ENCODE measurements around the gene PERP. TPM values are rescaled to one million over a fixed set of nuclear protein-coding genes. Genes with fewer than 3 reads are reported as not detected.
"Not testable (repeated sequence)": the region's sequence is repeated elsewhere in the genome, so short reads cannot be mapped to it uniquely, and the experiment has no call there.

The PERP gene
- total RNA-seq, 1 donor from 2014 or later, result 24.0 TPM

DNA sequence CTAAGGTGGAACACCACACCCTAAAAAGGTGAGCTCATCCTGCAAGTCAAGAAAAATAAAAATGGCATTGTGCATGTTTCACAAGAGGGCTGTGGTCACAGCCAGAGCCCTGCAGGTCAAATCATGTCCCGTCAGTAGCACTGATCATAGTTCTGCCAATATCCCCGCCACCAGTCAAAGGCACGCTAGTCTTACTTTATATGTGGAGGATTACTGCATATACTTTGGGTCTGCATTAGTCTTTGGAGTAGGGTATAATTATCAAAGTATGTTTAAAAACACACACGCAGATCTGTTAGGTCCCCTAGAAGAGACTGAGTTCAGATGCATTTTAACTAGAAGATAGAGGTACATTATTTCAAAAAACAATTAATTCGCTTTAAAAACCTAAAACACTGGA is 1.8 kb downstream of the PERP start:
- DNase-seq (ENCODE audit: low read depth in 2 of 2), result no peak

DNA sequence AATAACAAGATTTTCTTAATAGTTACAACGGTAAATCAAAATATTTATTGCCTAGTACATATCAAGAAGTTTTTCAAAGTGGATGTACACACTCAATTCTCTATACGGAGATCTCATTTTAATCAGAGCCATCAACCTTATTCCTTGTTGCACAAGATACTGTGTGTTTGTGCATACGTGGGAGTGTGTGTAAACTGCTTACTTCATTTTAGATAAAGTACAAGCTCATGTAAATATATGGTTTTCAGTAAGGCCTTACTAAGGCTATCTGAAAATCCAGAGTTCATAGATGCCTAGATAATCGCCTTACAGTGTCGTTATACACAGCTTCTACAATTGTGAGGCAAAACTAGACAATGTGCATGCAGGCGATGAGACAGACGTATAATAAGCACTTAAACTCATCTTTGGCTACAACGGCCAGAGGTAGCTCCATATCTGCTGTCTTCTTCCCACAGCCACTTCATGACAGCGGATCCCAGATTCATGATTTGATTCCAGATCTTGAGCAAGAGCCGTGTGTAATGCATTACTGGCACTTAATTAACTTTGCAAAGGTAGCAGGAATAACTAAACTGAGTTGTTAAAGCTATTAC is 2.5 kb downstream of the PERP start:
- no peak for DNase-seq (ENCODE audit: low read depth in 2 of 2)

DNA sequence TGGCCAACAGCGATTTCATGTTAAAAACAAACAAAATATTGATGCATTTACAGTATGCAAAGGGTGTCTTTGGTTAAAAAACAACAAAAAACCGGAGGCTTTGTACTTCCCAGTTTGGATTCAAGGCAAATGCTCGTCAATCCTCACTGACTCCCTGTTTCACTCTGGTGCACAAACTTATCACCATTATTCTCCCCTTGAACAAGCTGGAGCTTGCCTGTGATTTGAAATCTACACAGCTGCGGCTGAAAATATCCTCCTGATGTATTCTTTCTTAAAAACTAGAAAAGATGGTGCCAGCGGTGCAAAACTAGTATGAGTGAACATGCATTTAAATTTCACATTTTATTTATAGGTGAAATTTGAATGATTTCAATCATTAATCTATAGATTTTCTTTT is 3.3 kb downstream of the PERP start:
- no peak for DNase-seq (ENCODE audit: low read depth in 2 of 2)

DNA sequence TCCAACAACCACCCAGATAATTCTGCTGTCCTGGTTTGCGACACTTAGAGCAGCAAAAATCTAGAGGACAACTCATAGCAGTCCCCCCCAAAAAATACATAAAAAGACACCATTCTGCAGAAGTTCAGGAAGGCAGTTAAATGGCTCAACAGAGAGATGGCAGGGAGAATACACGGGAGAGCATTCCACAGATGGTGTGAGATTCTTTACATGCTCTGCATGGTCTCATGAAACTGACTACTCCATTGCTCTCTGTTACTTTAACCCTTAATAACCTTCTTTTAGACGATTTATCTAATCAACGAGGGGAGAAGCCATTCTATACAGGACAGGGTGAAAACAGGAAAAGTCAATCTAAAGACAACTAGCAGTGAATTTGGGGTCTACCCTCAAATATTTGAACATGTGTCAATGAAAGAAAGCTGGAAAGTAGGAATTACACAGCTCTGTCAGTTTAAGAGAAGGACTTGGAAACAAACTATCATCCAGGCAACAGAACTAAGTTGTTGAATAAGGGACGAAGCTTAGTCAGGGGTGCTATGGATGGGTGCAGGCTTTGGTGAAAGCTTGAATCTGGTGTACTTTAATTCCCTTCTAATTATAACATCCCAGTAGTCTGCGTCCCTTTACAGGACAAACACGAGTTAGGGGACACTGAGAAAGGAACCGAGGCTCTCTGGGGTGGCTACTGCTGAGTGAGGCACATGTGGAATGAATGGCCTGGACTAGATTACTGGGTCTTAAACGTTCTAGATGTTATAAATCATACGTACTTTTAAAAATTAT is 5.1 kb downstream of the PERP start:
- no peak for DNase-seq (ENCODE audit: low read depth in 2 of 2)

DNA sequence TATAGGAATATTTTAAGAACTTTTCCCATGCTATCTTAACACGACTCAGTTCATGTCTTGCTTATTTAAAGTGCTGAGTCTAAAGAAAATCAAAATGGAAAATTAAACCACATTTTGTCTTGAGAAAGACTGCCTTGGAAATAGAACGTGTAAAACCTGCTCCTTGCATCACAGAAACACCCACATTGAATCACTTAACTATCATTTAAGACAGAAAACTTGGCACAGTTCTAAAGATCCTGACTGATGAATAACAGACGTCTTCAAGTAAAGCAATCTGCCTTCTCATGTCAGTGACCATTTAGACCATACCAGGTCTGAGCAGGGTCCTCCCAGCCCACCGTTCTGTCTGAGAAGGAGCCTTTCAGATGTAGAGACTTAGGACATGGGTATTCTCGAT is 7.4 kb downstream of the PERP start:
- DNase-seq (ENCODE audit: low read depth in 2 of 2), result no peak

DNA sequence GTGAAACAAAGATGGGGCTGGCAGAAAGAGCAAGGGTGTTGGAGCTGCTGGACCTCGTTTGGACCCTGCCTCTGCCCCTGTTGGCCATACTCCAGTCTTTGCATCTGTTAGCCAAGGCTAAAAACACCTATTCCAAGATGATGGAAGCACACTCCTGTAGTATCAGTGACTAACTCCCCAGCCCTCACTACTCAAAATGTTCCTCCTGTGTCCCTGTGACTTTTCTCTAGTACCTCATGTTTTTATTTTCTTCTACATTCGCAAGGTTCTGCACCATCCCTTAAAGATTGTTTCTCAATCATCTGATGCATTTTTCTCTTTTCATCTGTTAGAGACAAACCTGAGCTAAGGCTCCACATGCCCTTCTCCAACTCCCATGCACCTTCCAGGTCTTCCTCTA is 8.9 kb downstream of the PERP start:
- no peak for DNase-seq (ENCODE audit: low read depth in 2 of 2)

DNA sequence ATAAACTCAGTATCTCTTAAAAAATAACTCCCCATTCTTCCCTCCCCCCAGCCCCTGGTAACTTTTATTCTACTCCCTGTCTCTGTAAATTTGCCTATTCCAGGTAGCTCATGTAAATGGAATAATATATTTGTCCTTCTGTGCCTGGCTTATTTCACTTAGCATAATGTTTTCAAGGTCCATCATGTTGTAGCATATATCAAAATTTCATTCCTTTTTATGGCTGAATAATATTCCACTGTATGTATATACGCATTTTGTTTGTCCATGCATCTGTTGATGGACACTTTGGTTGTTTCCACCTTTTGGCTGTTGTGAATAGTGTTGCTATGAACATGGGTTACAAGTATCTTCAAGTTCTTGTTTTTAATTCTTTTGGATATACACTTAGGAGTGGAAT is 13.0 kb downstream of the PERP start:
- no peak for DNase-seq (ENCODE audit: low read depth in 2 of 2)

DNA sequence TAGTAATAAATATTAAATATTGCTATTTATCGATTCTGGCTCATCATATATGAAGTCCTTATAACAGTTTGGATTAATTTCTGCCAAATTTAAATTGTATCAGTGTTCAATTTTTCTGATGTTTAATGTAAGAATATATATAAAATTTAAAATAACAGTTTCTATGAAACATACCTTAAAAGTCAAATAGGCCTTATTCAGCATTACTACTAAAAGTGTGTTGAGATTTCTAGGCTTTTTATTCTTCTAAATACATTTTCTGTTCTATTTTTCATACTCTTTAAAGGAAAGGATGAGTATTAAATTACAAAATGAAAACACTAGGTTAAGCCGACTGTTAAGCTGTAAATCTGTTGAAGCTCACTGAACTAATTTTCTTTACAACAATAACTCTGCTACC is 13.6 kb downstream of the PERP start:
- no peak for DNase-seq (ENCODE audit: low read depth in 2 of 2)

DNA sequence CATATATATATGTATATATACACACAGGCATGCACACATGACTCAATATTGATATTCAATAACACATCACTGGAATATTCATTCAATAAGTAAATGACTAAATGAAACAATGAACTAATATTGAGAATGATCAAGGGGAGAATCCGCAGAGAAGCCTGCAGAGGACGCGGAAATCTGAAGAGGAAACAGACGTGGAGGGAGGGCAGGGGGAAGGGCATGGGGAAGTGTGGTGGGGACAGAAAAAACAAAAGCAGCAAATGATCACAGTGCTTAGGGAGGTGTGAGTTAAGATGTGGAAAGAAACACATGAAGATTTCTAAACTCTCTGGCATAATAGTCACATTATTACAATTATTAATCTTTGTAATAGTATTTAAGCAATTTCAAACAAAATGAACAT is 14.5 kb downstream of the PERP start:
- DNase-seq (ENCODE audit: low read depth in 2 of 2), result no peak

DNA sequence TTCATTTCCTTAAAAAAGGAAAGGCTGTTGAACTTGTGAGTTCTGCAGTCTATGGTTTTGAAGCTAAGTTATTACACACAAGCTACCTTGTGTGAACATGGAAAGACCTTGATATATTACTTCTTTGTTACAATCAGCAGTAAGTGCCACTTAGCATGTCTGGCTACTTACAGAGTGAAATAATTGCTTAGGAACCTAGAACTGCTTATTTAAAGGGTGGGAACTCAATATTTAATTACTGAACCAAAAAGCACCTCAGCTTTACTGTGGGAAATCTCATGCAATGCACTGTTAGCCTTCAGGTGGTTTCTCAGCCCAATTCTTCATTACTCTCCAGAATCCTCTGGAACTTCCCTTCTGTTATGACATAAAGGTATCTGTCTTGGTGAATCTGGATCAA is 17.9 kb downstream of the PERP start:
- DNase-seq (ENCODE audit: low read depth in 2 of 2), result peak in 1 of 2 donors; percentile 12

DNA sequence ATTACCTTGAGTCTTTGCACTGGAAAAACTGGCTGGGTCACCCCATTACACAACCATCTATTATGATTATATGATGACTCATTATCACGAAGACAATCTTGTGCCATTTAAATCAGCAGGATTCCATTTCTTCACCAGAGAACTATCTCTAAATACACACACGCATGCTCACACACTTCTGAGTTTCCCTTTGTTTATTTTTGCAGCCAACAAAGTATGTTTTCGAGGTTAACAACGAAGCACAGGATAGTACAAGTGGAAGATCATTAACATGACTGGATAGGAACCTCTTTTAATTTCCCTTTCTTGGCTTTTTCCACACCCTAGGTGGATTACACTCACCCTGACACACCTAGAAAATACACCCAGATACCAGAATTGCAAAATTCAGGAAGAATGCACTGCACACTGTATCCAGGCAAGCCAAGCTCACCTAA is 18.9 kb downstream of the PERP start:
- peak; percentile 63 to 76 for DNase-seq (ENCODE audit: low read depth in 2 of 2)

DNA sequence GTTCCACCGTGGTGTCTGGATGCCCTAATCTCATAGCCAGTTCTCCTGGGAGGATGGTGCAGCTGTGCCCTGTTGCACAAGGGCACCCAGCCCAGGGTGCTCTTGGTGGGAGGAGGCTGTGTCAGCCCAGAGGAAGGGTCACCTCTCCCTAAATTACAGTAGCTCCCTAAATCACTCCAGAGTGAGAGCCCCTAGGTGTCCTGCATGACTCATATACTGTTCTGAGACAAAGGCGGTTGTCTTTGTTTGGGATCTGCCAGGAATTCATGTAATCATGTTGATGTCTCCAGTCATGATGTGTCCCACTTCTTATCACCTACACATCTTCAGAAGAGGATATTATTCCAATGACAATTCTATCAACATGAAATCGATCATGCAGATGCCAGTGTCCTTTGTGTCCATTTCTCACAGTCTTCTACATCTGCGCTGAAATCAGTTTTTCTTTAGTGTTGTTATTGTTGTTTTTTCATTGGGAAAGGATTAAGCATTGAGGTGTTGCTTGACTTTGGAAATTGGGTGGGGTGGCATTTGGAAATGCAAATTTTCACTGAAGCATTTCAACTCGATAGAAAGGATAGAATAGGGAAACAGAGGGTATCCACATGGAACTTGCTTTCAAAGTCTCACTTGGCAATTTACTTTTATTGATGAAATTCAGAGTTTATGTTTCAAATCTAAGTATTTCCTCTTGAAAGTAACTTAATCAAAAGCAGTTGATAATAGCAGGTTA is 19.5 kb downstream of the PERP start:
- peak in 1 of 2 donors; percentile 5 for DNase-seq (ENCODE audit: low read depth in 2 of 2)

DNA sequence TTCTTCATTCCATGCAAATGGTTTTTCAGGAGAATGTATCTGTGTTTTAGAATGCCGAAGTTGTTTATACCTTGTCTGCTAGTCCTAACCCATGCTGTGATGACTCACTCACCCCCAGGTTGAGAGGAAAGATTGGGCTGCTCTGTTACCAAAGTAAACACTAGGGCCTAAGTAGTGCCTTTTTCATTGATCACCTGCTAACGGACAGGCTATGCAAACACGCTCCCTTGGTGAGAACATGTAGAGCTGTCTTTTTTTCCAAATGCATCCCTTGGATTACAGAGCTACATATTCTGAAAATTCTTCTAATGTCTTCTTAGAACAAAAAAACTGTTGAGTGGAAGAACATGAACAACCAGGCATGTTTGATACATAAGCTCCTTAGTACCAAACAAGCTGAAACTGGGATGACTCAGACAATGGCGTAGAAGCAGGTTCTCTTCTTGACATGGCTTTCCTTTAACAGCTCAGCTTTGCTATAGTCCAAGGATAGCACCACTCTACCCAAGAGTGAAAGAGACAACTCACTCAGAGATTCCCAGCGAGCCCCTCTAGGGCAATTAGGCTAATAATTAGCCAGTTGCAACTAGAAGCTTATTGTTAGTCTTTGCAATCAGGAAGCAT is 20.5 kb downstream of the PERP start:
- peak; percentile 20 to 31 for DNase-seq (ENCODE audit: low read depth in 2 of 2)

DNA sequence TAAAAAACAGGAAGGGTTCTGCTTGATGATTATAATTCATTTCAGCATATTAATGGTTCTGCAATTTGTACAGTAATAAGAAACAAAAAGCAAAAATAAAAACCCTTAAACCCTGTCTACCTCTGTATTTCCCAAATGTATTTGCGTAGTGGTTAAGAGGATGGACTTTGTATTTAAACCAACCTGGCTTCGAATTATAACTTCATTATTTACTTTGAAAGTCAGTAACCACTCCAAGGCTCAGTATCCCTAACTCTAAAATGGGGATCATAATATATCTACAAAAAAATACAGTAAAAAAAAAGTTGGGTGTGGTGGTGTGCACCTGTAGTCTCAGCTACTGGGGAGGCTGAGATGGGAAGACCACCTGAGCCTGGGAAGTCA is 21.4 kb downstream of the PERP start:
- no peak for DNase-seq (ENCODE audit: low read depth in 2 of 2)

DNA sequence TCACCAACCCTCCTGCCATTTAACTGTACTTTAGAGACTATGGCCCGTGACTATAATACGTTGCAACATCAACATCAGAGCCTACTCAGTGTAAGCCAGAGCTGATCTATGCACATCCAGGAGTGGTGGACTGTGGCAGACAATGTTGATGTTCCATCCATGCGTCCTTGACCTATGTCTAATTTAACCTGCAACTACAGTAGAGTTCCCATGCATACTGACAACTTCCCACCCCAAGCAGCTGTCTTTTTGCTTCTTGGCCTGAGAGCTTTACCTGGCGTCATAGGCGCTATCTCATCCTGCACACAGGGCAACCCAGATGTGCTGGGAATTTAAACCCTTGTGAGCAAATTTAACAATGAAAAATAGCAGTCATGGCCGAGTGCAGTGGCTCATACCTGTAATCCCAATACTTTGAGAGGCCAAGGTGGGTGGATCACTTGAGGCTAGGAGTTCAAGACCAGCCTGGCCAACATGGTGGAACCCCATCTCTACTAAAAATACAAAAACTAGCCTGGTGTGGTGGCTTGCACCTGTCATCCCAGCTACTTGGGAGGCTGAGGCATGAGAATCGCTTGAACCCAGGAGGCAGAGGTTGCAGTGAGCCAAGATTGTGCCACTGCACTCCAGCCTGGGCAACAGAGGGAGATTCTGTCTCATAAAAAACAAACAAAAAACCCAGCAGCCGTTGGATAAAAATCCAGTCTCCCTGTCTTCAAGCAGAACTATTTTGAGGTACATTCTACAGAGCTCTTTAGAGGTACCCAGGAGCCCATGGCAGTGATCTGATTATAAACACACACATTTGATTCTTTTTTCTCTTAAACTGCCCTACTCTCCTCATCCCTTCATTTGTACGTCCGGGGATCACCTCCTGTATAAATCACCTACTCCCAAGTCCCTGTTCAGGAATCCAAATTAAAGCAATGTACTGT is 22.0 kb downstream of the PERP start:
- no peak for DNase-seq (ENCODE audit: low read depth in 2 of 2)

DNA sequence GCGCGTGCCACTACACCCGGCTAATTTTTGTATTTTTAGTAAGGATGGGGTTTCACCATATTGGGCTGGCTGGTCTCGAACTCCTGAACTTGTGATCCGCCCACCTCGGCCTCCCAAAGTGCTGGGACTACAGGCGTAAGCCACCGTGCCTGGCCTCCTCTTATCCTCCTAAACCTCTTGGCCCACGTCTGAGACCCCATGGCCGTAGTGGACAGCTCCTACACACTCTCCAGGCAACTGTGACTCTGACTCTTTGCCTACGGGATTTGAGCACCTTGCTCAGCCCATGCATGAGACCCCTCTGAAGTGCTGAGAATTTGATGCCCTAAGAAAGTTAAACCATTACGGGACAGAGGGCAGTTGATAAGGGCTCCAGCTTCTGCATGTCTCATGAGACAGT is 25.0 kb downstream of the PERP start:
- no peak for DNase-seq (ENCODE audit: low read depth in 2 of 2)

DNA sequence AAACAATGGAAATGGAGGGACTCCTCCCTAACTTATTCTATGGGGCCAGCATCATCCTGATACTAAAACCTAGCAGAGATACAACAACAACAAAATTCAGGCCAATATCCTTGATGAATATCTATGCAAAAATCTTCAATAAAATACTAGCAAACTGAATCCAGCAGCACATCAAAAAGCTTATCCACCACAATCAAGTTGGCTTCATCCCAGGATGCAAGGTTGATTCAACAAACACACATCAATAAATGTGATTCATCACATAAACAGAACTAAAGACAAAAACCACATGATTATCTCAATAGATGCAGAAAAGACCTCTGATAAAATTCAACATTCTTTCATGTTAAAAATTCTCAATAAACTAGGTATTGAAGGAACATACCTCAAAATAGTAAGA is 27.7 kb downstream of the PERP start:
- DNase-seq (ENCODE audit: low read depth in 2 of 2), result not testable (repeated sequence)

DNA sequence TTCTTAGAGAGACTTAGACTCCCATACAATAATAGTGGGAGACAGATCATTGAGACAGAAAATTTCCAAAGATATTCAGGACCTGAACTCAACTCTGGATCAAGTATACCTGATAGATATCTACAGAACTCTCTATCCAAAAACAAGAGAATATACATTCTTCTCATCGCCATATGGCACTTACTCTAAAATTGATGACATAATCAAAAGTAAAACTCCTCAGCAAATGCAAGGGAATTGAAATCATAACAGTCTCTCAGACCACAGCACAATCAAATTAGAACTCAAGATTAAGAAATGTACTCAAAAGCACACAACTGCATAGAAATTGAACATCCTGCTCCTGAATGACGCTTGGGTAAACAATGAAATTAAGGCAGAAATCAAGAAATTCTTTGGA is 28.7 kb downstream of the PERP start:
- DNase-seq (ENCODE audit: low read depth in 2 of 2), result no peak

DNA sequence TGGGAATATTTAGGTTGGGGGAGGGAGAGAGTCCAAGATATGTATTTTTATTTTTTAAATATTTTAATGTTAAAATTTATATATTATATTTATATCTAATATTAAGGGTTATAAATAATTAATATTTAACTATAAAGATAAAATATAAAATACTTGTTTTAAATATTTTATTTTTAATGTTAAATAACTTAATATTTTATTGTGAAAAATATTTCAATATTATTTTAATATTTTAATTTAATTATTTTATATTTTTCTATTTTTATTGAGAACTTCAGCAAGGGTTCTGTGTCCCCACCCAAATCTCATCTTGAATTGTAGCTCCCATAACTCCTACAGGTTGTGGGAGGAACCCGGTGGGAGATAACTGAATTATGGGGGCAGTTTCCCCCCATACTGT is 34.0 kb downstream of the PERP start:
- DNase-seq (ENCODE audit: low read depth in 2 of 2), result no peak

DNA sequence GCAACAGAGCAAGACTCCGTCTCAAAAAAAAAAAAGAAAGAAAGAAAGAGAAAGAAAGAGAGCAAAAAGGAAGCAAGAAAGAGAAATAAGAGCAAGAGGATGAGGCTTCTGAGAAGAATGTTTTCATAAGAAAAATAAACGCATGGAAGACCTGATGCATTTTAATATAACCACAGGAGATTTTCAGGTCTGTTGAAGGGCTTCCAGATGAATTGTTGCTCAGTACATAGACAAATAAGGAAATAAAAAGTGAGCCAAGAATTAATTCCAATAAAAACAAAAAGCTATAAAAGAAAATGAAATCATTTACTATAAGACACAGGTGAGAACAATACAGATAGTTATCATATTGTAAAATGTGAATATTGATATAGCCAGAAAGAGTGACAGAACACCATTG is 43.5 kb downstream of the PERP start:
- DNase-seq (ENCODE audit: low read depth in 2 of 2), result no peak

DNA sequence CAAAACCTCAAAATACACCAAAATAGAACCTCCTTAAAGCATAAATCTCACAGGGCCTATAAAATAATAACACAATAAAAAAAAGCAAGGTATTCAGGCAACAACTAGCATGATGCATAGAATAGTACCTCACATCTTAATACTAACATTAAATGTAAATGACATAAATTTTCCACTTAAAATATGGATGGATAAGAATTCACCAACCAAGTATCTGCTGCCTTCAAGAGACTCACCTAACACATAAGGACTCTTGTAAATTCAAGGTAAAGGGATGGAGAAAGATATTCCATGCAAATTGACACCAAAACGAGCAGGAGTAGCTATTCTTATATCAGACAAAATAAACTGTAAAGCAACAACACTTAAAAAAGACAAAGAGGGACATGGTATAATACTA is 52.2 kb downstream of the PERP start:
- no peak for DNase-seq (ENCODE audit: low read depth in 2 of 2)
